PC-3 (cell line): ENCODE measurements around the gene DDX54. TPM values are rescaled to one million over a fixed set of nuclear protein-coding genes. Genes with fewer than 3 reads are reported as not detected.

Experiments used
- ATAC-seq: fragments of 200-7000 bp; cut with Tn5 transposase; 2 replicates; pipeline ENCODE4 v1.9.1; 2020; ENCODE audit warnings: mild to moderate bottlenecking, moderate library complexity
- BruUV-seq: library from RNA; stranded (reverse); fragments of 400-500 nt; replicated peaks from 2 replicates; lab custom pipeline; 2021; lab: Mats Ljungman, UMichigan
- CTCF ChIA-PET: fragments of 300-600 bp; sonication (Branson Sonifier 250); formaldehyde crosslinking; loops from one replicate; lab custom pipeline; 2022; ENCODE audit warnings: antibody characterized with exemption; lab: Charles Lee
- POLR2A ChIA-PET: fragments of 300-600 bp; sonication (Branson Sonifier 250); formaldehyde crosslinking; loops from one replicate; lab custom pipeline; 2022; ENCODE audit warnings: antibody characterized with exemption; ENCODE audit not compliant: unreplicated experiment; lab: Charles Lee
- DNase-seq: peaks from one replicate; pipeline ENCODE4 v3.0.0-alpha.2; 2015
- H2AFZ ChIP-seq: fragments of 300-600 bp; sonication (generic); 2 replicates; pipeline ENCODE4 v1.6.0; 2016; ENCODE audit warnings: antibody characterized with exemption, low read length
- H3F3A ChIP-seq: fragments of 300-600 bp; sonication (generic); one replicate; pipeline ENCODE4 v1.6.0; 2017; ENCODE audit warnings: antibody characterized with exemption, low read length, control low read depth, mild to moderate bottlenecking; ENCODE audit not compliant: unreplicated experiment
- H3K27ac ChIP-seq: fragments of 300-600 bp; sonication (generic); 2 replicates; pipeline ENCODE4 v1.5.1; 2016; ENCODE audit warnings: mild to moderate bottlenecking, low read length
- H3K27me3 ChIP-seq: fragments of 300-600 bp; sonication (generic); 2 replicates; pipeline ENCODE4 v1.6.1; 2016; ENCODE audit warnings: low read length, mixed read lengths
- H3K36me3 ChIP-seq: fragments of 300-600 bp; sonication (generic); 2 replicates; pipeline ENCODE4 v1.6.1; 2016; ENCODE audit warnings: low read depth, mixed run types, low read length, mixed read lengths
- H3K4me1 ChIP-seq: fragments of 300-600 bp; sonication (generic); 2 replicates; pipeline ENCODE4 v1.5.1; 2016; ENCODE audit warnings: low read length; ENCODE audit not compliant: insufficient read depth
- H3K4me2 ChIP-seq: fragments of 300-600 bp; sonication (generic); 2 replicates; pipeline ENCODE4 v1.6.0; 2016; ENCODE audit warnings: low read length
- H3K4me3 ChIP-seq: fragments of 300-600 bp; sonication (generic); 2 replicates; pipeline ENCODE4 v1.5.1; 2016; ENCODE audit warnings: mild to moderate bottlenecking, low read length, mixed read lengths
- H3K79me2 ChIP-seq: fragments of 300-600 bp; sonication (generic); 2 replicates; pipeline ENCODE4 v1.6.1; 2017; ENCODE audit warnings: low read length, mixed read lengths
- H3K9ac ChIP-seq: fragments of 300-600 bp; sonication (generic); 2 replicates; pipeline ENCODE4 v1.6.0; 2016; ENCODE audit warnings: mild to moderate bottlenecking, low read length
- H3K9me2 ChIP-seq: fragments of 300-600 bp; sonication (generic); replicated peaks from 2 replicates; pipeline ENCODE4 v1.6.1; 2016; ENCODE audit warnings: mixed run types, low read length, mixed read lengths
- H3K9me3 ChIP-seq: fragments of 300-600 bp; sonication (generic); 2 replicates; pipeline ENCODE4 v1.6.1; 2016; ENCODE audit warnings: low read length, mixed read lengths
- H4K20me1 ChIP-seq: fragments of 300-600 bp; sonication (generic); 2 replicates; pipeline ENCODE4 v1.6.1; 2016; ENCODE audit warnings: low read length, mixed read lengths
- EZH2 ChIP-seq: fragments of 300-600 bp; sonication (generic); IDR thresholded peaks from one replicate; pipeline ENCODE4 v1.6.1; 2017; ENCODE audit warnings: antibody characterized with exemption, mild to moderate bottlenecking, low read length; ENCODE audit not compliant: unreplicated experiment
- EZH2phosphoT487 ChIP-seq: fragments of 300-600 bp; sonication (generic); IDR thresholded peaks from 2 replicates; pipeline ENCODE4 v1.6.1; 2018; ENCODE audit warnings: mild to moderate bottlenecking, antibody characterized with exemption, low read length, borderline replicate concordance
- intact Hi-C: fragments of 100-400 bp; cut with micrococcal nuclease; formaldehyde crosslinking; loops from 2 replicates; pipeline ENCODE4 v1.9.0; 2023
- total RNA-seq: library from RNA; depleted of rRNA; stranded (reverse); fragments of >200 nt; gene quantifications from 2 replicates; pipeline ENCODE4 v1.2.3, GENCODE V29; 2014
- TF ChIP-seq, protein P1 (sequence below): fragments of 300-600 bp; sonication (generic); conservative IDR thresholded peaks from 2 replicates; pipeline ENCODE4 v1.5.1; 2017; ENCODE audit warnings: antibody characterized with exemption, low read depth, mild to moderate bottlenecking, low read length

Gene DDX54
- total RNA-seq, 1 experiment from 2014 or later: 158 TPM

DNA sequence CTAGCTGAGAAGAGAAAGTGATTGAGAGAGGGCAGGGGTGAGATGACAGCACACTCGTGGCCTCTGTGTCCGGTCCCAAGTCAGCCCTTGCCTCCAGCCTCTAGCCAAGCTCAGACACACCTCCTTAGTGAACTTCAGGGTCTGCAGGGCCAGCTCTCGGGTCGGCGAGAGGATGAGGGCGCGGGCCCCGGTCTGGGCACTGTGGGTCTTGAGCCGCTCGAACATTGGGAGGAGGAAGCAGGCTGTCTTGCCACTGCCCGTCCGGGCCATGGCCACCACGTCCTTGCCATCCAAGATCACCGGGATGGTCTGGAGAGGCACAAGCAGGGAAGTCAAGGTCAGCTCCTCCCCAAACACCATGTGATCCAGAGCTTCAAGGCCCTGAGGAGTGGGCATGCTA lies 6.3 kb downstream of the DDX54 start:
- H3K4me2 ChIP-seq: no peak overlapping the region
- BruUV-seq: no TSS peak
- ChIA-PET POLR2A (no interaction called here), CTCF (no interaction called here)
- H3K4me3 ChIP-seq: no peak overlapping the region
- H3K4me1 ChIP-seq: peaks cover 9% of the 10 kb centered on the region
- no peak overlapping the region for H2AFZ ChIP-seq
- H3K27ac ChIP-seq: no peak overlapping the region
- no peaks in the 10 kb centered on the region for H3K9me2 ChIP-seq
- DNase-seq (no peak), ATAC-seq (no peak)
- H3K9me3 ChIP-seq: no peaks in the 10 kb centered on the region
- H3K79me2 ChIP-seq: peaks cover 42% of the 10 kb centered on the region
- H3K36me3 ChIP-seq: peaks cover 63% of the 10 kb centered on the region
- intact Hi-C loops: no loop called here
- TF ChIP-seq EZH2 (no peak), EZH2phosphoT487 (no peak)
- TF ChIP-seq, protein P1, sequence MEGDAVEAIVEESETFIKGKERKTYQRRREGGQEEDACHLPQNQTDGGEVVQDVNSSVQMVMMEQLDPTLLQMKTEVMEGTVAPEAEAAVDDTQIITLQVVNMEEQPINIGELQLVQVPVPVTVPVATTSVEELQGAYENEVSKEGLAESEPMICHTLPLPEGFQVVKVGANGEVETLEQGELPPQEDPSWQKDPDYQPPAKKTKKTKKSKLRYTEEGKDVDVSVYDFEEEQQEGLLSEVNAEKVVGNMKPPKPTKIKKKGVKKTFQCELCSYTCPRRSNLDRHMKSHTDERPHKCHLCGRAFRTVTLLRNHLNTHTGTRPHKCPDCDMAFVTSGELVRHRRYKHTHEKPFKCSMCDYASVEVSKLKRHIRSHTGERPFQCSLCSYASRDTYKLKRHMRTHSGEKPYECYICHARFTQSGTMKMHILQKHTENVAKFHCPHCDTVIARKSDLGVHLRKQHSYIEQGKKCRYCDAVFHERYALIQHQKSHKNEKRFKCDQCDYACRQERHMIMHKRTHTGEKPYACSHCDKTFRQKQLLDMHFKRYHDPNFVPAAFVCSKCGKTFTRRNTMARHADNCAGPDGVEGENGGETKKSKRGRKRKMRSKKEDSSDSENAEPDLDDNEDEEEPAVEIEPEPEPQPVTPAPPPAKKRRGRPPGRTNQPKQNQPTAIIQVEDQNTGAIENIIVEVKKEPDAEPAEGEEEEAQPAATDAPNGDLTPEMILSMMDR: no peak
- H4K20me1 ChIP-seq: peaks cover 28% of the 10 kb centered on the region
- H3K9ac ChIP-seq: no peak overlapping the region
- no peaks in the 10 kb centered on the region for H3F3A ChIP-seq
- H3K27me3 ChIP-seq: no peaks in the 10 kb centered on the region

DNA sequence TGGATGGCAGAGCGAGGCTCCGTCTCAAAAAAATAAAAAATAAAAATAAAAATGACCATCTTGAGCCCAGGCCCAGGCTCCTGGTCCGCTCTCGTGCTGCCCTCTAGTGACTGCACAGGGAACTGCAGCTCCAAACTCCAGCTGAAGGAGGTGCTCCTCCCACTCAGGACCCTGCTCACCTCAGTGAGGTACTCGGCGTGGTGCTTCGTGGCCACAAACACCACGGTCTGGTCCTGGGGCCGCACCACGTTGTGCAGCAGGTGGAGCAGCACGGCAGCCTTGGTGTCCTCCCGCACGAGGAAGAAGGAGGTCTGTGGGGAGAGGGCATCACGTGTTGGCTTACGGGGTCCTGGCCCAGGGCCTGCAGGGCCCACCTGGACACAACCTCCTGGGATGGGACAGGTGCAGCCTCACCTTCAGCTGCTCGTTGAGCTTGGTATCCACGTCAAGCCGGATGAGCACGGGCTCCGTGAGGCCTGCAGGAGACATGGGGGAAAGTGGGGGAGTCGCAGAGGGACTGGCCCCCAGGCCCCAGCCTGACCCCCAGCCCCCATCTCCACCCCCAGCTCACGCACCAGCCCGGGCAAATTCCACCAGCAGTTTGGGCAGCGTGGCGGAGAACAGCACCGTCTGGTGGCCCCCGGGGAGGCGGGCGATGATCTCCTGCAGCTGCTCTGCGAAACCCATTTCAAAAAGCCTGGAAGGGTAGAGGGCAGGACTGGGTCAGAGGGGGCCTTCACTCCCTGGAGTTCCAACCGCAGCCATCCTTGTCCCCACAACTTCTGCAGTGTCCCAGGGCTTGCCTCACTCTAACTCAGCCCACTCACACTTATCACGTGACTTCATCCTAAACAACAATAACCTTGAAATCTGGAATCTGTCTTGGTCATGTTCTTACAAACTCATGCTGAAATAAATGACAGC lies 10.6 kb downstream of the DDX54 start:
- no peak overlapping the region for H2AFZ ChIP-seq
- no peaks in the 10 kb centered on the region for H3K4me1 ChIP-seq
- ATAC-seq: peak; percentile 94
- H3K27ac ChIP-seq: no peak overlapping the region
- CTCF ChIA-PET: interaction anchor here (1.0 kb wide), 2 partner anchors 22 to 182 kb away, joined by 3 to 6 read pairs; no protein-coding TSS in a partner anchor
- no peaks in the 10 kb centered on the region for H3K9me3 ChIP-seq
- H3K27me3 ChIP-seq: no peaks in the 10 kb centered on the region
- no peaks in the 10 kb centered on the region; the same call in 1 of the 2 replicates for H3K79me2 ChIP-seq
- no TSS peak for BruUV-seq
- 0 out of 2 replicates have a peak, but pooled peaks cover 4% of the 10 kb centered on the region for H4K20me1 ChIP-seq
- no peaks in the 10 kb centered on the region for H3F3A ChIP-seq
- no peak overlapping the region for H3K4me2 ChIP-seq
- no peak overlapping the region for H3K4me3 ChIP-seq
- TF ChIP-seq EZH2phosphoT487: no peak
- no peak for TF ChIP-seq EZH2
- TF ChIP-seq, protein P1: peak; percentile 96
- H3K9me2 ChIP-seq: no peaks in the 10 kb centered on the region
- H3K36me3 ChIP-seq: peaks cover 82% of the 10 kb centered on the region
- intact Hi-C loops: loop anchor here (1.0 kb wide), 1 partner anchor 126 kb away; no protein-coding TSS in a partner anchor
- no peak overlapping the region for H3K9ac ChIP-seq
- POLR2A ChIA-PET: interaction anchor here (0.7 kb wide), 1 partner anchor 152 kb away, joined by 8 read pairs; no protein-coding TSS in a partner anchor
- DNase-seq: peak; percentile 89
